22Rv1 (cell line): ENCODE data around the gene ZNF574.
"Not testable (repeated sequence)": the region's sequence is repeated elsewhere in the genome, so short reads cannot be mapped to it uniquely, and the experiment has no call there.

Experiments used
- ZFX ChIP-seq: fragments of 450-650 bp; IDR thresholded peaks from 2 replicates; pipeline ENCODE4 v1.6.1; 2017; ENCODE audit warnings: antibody characterized with exemption, borderline replicate concordance
- TF ChIP-seq, protein P1 (sequence below): fragments of 450-650 bp; IDR thresholded peaks from 2 replicates; pipeline ENCODE4 v1.5.1; 2017; ENCODE audit warnings: mild to moderate bottlenecking

- TF ChIP-seq, protein P1, sequence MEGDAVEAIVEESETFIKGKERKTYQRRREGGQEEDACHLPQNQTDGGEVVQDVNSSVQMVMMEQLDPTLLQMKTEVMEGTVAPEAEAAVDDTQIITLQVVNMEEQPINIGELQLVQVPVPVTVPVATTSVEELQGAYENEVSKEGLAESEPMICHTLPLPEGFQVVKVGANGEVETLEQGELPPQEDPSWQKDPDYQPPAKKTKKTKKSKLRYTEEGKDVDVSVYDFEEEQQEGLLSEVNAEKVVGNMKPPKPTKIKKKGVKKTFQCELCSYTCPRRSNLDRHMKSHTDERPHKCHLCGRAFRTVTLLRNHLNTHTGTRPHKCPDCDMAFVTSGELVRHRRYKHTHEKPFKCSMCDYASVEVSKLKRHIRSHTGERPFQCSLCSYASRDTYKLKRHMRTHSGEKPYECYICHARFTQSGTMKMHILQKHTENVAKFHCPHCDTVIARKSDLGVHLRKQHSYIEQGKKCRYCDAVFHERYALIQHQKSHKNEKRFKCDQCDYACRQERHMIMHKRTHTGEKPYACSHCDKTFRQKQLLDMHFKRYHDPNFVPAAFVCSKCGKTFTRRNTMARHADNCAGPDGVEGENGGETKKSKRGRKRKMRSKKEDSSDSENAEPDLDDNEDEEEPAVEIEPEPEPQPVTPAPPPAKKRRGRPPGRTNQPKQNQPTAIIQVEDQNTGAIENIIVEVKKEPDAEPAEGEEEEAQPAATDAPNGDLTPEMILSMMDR = not testable (repeated sequence)
- TF ChIP-seq ZFX = not testable (repeated sequence)
Observed at GRCh38 chr19:42100241-42100640, 24.3 kb downstream of the ZNF574 start.
